Measurements from ENCODE around the gene ARHGEF7.
A peak's percentile ranks its signal among the peaks of the same experiment; 100 is the strongest.

The ARHGEF7 gene

DNA sequence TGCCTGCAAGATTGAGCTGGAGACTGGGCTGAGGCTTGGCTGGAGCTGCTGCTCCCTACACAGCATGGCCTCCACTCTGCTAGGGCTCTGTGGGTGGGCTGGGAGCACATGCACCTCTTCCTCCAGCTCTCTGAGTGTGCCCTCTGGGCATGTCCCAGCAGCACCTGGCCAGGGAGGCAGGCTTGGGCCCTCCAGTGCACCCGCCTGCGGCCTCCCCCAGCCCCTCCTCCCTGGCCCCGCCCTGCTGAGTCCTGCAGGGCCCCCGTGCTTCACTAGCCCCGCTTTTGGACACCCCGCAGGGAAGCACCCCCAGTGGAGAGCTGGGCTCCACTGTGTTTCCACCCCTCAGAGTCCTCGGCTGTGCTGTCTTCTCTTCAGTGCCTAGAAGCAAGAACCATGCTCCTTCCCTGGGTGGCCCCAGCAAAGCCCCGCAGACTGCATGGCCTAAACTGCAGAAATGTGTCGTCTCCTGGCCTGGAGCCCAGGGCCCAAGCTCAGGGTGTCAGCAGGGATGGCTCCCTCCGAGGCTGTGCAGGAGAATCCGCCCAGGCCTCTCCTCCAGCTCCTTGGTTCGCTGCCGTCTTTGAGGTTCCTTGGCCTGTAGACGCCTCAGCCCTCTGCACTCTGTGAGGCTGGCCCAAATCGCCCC lies 200.4 kb downstream of the ARHGEF7 start:
- intact Hi-C loops (cut with DNase I): no loop called here
- DNase-seq: peak in 1 of 10 donors; percentile 79

DNA sequence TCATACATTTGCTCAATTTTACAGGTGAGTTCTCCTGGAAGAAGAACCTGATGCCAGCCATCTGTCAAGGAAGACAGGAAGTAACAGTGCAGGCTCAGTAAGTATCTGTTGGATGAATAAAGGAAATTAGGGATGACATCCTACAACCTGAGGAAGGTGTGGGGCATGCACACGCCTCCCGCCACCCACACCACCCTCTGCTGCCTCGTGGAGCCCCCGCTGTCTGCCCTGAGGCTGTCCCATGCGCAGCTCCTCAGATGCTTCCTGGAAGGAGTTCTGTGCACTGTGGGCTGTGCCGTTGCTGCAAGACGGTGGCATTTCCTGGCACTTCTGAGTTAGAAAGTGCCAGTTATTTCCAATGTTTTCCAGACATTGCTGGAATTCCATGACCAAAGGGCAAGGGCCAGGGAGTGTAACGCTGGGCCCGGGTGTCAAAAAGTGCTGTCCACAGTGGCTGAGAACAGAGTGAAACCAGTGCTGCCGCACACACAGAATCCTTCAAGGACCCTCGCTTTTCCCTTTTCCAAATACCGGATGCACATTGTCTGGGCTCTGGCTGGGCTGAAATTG lies 201.1 kb downstream of the ARHGEF7 start:
- intact Hi-C loops (cut with DNase I): no loop called here
- DNase-seq: peak in 1 of 10 donors; percentile 50

DNA sequence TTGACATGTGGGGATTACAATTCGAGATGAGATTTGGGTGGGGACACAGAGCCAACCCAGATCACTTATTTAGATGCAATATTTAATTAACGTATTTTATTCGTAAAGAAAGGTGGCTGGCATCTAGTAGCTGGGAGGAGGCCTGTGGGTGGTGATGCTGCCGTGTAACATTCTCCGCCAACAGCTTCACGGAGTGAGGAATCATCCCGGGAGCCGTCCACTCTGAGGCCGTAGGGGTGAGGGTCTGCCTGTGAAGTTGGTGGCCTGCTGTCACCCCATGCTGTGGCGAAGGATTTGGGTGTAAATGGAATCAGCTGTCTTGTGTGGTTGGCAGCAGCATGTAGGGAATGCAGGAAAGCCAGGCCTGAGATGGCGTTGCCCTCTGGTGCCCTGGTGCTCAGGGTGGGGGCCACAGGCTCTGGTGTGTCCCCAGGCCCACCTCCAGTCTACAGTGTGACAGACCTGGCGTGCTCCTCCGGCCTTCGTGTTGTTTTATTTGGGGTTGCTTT lies 202.0 kb downstream of the ARHGEF7 start:
- intact Hi-C loops (cut with DNase I): no loop called here
- DNase-seq: peak in 1 of 10 donors; percentile 48

DNA sequence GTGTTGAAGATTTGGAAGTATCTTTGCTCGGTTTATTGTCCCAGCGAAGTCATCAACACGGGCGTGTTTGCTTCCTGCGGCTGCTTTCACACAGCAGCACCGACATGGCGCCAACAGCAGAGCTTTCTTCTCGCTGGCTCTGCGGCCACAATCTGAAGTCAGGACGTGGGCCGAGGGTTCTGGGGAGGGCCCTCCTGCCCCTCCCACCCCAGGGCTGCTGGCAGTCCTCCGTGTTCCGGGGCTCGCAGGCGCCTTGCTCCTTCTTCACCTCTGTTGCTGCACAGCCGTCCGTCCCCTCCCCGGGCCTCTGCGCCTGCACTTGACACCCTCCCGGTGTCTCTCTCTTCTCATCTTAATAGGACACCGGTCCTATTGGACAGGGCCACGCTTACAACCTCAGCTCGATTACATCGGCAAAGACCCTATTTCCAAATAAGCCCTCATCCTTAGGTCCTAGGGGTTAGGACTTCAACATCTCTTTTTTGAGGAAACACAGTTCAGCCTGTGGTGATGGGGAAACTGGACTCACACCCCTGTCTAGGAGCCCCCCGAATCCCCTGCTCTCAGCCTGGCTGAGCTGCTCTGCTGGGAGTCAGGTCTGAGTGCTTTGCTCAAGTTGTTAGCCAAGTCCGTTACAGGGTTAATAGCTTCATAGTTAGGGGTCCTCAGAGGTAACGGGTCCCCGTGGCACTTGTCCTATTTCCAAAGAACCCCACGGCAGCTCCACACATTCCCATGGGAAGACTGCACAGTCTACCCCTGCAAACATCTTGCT lies 202.6 kb downstream of the ARHGEF7 start:
- intact Hi-C loops (cut with DNase I): no loop called here
- DNase-seq: peak in 1 of 10 donors; percentile 67

DNA sequence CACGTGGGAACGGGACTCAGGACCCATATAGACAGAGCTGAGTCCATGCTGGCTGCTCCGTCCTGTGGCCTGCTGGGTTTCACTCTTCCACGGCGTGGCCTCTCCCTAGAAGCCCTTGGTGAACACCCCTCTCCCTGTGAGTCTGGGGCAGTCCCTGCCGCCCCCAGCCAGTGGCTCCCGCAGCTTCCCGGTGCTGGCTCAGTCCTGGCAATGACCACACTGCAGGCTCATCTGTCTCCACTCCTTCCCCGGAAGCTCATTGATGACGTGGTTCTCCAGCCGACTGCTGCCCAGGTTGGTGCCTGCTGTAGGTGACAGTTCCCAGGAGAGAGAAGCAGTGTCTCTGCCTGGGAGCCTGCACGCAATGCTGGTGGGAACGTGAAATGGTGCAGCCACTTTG lies 203.3 kb downstream of the ARHGEF7 start:
- DNase-seq: peak in 1 of 10 donors; percentile 90
- intact Hi-C loops (cut with DNase I): no loop called here

DNA sequence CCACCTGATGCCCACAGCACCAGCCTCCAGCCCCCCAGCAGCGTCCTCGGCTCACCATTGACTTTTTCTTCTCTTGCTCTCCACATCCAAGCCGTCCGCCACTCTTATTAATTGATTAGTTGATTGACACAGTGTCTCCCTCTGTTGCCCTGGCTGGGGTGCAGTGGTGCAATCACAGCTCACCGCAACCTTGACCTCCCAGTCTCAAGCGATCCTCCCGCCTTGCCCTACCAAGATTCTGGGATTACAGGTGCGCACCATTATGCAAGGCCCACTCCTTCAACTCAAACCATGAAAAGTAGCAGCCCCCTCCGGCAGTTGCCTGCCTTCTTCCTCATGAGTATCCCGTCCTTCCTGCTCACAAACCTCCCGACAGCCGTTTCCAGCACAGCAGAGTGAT lies 204.4 kb downstream of the ARHGEF7 start:
- peak in 1 of 10 donors; percentile 28 for DNase-seq
- intact Hi-C loops (cut with DNase I): no loop called here

DNA sequence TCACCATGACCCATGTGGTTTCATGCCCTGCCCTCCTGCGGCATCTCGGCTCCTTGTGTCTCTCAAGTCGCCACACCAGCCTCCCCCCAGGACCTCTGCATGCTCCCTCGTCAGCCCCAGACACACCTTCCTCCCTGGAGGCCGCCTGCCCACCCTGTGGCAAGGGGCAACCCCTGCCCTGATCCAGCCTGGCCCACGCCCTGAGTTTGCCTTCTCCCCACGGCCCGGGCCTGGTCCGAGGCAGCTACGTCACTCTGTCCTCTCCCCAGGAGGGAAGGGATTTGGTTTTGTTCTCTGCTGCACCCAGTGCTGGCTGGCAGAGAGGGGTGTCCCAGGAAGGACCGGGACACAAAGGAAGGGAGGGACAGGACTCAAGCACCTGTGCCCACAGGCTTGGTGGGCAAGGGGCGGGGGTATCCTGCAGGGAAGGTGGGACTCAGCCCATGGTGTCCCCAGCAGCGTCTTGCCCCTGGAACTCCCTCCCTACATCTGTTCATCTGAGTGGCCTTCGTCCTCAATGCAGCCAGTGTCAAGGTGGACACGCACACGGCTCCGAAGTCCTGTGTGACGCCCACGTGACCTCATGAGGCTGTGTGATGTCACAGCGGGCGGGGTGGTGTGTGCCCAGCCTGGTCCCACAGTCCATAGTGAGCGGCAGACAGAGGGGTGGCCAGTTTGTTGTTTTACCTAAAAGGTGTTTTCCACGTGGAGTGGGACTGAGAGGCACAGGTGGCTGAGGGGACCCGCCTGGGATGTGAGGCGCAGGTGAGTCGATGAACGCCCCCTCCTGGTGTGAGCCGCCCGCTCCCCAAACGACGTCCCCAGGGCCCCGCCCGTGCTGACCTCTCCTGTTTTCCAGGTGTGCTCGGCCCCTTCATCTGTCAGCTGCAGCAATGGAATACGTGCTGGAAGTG lies 205.1 kb downstream of the ARHGEF7 start, which contains the start of gene TEX29:
Gene TEX29 (plus strand): TSS at position 645 of the 914 bp plus-strand sequence. CDS start 249 bp downstream, at position 894.
- DNase-seq: peak in 1 of 10 donors; percentile 62
- intact Hi-C loops (cut with DNase I): no loop called here

DNA sequence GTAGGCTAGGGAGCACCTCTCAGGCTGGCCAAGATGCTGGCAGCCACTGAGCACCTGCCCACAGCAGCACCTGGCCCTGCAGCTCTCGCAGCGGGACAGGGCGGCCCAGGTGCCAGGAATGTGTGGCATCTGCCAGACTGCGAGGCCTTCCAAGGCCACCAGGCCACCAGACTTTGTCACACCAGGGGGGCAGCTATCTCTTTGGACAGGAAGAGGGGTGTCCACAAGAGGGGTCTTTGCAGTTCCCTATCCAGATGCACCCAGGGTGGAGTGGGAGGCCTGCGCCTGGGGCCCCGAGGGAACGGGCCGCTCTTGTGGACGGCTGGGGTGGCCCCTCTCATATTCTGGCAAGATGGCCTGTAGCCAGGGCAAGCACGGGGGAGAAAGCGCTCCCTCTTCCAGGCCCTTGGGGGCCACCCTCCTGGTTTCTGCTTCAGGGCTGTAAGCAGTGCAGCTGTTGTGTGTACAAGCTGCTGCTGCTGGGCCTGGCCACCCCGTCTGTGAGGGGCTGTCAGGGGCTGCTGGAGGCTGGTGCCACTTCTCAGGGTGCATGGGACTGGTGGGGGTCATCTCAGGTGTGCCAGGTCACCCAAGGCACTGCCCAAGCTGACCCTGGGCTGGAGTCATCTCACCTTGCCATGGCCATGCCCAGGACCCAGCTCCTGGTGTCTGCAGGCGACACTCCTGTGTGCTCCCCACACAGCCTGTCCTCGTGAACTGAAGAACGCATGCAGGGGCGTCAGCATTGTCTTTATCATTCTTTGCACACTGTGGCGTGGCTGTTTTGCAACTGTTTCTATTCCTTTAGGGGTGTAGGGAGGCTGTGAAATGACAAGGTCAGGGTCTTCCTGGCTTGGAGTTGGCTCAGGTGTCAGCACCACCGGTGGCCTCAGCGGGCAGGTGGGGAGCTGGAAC lies 207.1 kb downstream of the ARHGEF7 start:
- intact Hi-C loops (cut with DNase I): no loop called here

DNA sequence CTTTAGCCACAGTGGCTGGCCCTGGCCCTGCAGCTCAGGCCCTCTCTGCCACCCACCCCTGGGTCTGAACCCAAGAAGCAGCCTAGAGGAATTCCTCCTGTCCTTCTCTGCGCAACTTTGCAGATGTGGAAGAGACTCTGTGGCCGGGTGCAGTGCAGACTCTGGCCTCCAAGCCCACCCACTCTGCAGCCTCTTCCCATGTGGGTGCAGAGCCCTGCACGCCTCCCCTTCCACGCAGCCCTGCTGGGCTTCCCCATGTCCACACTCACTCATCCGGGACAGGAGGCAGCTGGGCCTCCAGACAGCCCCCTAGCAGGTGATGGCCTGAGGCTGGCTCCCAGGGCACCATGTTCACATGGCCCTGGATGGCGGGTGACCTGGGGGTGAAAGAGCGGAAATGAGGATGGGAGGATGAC lies 207.8 kb downstream of the ARHGEF7 start:
- intact Hi-C loops (cut with DNase I): no loop called here
- DNase-seq: peak in 1 of 10 donors; percentile 74

More for the DNA sequence above, 207.1 kb downstream of the ARHGEF7 start:
- DNase-seq: peak in 1 of 10 donors; percentile 82

DNA sequence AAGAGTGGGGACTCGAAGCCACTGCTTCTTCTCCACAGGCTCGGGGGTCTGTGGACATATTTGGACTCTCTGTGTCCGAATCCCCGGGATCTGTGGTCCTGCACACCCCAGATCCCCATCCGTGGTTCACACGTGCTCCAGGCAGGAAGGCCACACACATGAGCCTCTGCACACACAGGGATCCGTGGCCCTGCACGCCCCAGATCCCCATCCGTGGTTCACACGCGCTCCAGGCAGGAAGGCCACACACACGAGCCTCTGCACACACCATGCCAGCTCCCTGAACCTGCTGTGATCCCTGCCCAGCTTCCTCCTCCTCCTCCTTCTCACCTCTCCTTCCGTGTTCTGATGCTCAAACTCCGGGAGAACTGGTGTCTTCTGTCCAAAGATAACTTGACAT lies 208.4 kb downstream of the ARHGEF7 start:
- peak in 1 of 10 donors; percentile 67 for DNase-seq
- intact Hi-C loops (cut with DNase I): no loop called here

DNA sequence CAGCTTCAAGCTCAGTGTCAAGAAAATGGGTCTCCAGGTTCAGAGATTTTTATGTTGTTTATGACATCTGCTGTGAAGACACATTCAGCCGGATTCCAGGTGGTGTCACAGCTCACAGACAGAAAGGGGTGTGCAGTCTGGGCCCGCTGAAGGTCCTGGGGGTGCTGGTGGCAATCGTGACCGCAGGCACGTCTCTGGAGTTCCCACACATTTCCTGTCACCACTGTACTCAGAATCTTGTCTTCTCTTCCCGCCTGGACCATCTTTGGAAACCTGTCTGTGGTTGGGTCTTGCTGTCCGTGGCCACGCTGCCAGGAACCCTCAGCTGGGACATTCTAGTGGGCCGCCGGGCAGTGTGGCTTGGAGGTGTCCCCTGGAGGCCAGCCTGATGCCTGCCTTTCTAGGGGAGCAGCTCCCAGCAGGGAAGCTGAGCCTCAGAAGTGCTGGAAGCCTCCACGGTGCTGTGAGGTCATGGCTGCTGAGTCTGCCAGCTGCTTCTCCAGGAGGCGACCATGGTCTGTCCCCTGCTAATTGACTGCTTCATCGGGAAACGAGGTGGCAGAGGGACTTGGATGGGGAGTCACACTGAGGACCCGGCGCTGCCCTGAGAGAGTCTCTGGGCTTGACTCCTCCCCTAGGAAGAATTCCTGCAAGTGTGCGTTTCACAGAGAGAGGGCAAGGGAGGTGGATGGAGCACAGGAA lies 209.0 kb downstream of the ARHGEF7 start:
- intact Hi-C loops (cut with DNase I): no loop called here
- peak in 2 of 10 donors; percentile 65 to 67 for DNase-seq

DNA sequence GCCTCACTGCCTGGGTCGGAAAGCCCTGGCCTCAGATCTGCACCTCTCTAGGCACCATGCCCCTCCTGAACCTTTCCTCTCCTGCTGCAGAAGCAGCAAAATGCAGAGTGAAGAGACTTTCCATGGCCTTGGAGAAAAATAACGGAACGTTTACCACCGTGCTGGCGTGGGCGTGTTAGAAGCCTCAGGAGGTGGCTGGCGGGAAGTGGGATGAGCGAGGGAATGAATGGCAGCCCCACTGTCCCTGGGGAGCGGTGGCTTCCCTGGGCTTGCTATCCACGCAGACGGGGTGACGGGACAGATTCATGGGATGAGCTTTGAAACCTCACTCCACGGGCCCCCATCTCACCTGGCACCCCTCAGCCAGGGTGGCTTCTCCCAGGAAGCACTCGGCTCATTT lies 209.6 kb downstream of the ARHGEF7 start:
- intact Hi-C loops (cut with DNase I): no loop called here
- DNase-seq: peak in 1 of 10 donors; percentile 83

DNA sequence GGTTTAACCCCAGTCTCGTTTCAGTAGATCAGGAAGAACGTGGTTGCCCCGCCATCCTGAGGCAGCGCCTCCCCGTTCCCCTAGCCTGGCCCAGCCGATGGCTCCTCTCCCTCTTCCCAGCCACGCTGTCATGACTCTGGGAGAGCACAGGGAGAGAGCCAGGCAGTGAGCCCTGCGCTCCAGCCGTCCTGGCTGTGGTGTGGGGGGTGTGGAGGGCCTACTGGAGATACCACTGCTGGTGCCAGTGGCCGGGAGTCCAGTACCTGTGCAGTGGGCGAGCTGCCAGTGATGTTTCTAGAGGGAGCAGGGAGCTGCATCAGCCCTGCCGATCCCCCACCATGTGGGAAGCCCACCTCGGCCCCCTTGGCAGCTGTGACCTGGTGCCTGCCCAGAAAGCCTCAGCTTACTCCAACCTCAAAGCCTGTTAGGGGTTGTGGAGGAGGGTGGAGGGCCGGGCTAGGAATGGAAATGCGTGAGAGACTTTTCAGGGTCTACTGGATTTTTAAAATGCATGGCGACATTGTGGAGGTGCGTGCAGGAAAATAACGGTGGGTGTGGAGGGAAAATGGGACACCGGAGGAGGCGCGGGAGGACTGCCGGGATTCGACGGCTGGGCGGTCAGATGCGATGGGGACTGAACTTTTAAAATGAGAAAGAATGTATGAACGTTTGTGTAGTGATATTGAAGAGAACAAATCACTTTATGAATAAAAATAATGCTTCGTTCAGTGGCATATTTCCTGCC lies 210.2 kb downstream of the ARHGEF7 start:
- peak in 2 of 10 donors; percentile 81 for DNase-seq

DNA sequence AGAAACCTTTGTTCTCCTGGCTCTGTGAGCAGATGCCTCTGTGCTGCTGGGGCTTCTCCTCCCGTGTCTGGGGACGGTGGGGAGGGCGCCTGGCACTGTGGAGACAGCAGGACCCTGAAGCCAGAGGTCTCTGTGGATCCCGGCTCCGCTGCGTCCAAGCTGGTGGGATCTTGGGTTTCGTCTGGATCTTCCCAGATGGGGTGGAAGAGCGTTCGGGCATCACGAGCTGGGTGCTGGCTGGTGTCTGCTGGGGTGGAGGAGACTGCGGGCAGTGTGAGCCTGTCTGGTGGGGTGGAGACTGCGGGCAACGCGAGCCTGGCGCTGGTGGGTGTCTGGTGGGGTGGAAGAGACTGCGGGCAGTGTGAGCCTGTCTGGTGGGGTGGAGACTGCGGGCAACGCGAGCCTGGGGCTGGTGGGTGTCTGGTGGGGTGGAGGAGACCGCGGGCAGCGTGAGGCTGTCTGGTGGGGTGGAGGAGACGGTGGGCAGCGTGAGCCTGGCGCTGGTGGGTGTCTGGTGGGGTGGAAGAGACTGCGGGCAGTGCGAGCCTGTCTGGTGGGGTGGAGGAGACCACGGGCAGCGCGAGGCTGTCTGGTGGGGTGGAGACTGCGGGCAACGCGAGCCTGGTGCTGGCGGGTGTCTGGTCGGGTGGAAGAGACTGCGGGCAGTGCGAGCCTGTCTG lies 211.0 kb downstream of the ARHGEF7 start:
- DNase-seq: peak in 2 of 10 donors; percentile 74 to 75
- intact Hi-C loops (cut with DNase I): no loop called here

More for the DNA sequence above, 210.2 kb downstream of the ARHGEF7 start:
- intact Hi-C loops (cut with DNase I): no loop called here

DNA sequence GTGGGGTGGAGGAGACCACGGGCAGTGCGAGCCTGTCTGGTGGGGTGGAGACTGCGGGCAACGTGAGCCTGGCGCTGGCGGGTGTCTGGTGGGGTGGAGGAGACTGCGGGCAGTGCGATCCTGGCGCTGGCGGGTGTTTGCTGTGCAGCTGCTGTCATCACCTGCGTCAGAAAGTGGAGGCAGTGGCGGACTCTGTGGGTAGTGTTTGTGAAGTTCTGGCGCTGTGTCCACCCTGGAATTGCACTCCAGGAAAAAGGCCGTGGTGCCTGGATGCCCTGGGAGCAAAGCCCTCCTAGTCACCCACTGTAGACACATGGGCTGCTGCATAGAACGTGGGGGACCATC lies 211.5 kb downstream of the ARHGEF7 start:
- DNase-seq: peak in 8 of 10 donors; percentile 36 to 94 (median 68)
- intact Hi-C loops (cut with DNase I): no loop called here

DNA sequence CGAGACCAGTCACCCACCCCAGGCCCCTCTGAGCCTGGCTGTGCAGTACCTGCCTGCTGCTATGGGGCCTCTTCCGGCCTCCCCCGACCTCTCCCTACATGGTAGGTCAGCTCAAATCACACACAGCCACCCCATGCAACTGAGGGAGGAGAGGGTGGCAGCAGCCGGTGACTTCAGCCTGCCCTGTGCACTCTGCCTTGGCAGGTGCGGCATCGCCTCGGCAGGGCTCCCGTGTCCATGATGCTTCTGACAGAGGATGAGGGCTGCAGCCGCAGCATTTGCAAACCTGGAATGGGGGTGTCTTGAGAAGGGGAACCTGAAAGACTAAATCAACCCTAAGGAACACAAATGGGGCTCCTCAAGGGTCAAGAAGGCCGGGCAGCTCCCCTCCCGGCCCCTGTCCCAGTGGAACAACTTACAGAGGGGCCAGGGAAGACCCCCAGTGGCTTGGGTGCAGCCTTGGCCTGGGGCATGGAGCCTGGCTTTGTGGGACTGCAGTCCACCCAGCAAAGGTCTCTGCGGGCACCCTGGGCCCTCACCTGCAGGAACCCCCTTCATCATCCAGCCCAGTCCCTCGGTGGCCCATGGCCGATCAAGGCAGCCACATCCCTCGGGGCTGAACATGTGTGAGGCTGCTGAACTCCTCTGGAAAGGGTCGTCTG lies 212.0 kb downstream of the ARHGEF7 start:
- DNase-seq: peak in 2 of 10 donors; percentile 77
- intact Hi-C loops (cut with DNase I): no loop called here

All from posterior cingulate gyrus (tissue), 11 donors.